Choroid plexus epithelial cell (primary cell): Measurements from ENCODE around the gene SOX11.

Experiments
- DNase-seq: peaks from one replicate; pipeline ENCODE4 v3.0.0-alpha.2; 2010; ENCODE audit warnings: low read depth
- H3K4me3 ChIP-seq: 2 replicates; pipeline ENCODE4 v1.5.1; 2011; ENCODE audit warnings: low read depth, mild to moderate bottlenecking, control low read depth, low read length, moderate library complexity
- TF ChIP-seq, protein P1 (sequence below): conservative IDR thresholded peaks from 2 replicates; pipeline ENCODE4 v1.5.1; 2011; ENCODE audit warnings: low read depth, mild to moderate bottlenecking, control low read depth, inconsistent platforms, low read length, moderate library complexity

SOX11 gene

DNA sequence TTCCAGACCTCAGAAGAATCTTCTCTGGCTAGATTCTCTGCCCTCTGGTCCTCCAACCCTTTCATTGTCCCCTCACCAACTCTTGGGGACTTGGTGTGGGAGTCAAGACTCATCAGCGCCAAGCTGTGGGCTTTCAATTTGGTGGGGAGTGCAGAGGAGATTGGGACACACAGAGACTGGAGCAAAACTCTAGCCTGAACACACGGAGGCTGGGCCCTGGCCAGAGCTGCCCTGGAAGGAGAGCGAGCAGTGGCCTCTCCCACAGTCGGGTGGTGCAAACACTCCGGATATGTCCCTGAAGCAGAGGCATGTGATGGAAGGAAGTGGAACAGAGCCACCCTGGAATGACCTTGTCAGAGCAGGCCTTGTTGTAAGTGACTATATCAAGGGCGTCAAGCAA is 8.7 kb upstream of the SOX11 start:
- H3K4me3 ChIP-seq, result no peak overlapping the region
- TF ChIP-seq, protein P1, sequence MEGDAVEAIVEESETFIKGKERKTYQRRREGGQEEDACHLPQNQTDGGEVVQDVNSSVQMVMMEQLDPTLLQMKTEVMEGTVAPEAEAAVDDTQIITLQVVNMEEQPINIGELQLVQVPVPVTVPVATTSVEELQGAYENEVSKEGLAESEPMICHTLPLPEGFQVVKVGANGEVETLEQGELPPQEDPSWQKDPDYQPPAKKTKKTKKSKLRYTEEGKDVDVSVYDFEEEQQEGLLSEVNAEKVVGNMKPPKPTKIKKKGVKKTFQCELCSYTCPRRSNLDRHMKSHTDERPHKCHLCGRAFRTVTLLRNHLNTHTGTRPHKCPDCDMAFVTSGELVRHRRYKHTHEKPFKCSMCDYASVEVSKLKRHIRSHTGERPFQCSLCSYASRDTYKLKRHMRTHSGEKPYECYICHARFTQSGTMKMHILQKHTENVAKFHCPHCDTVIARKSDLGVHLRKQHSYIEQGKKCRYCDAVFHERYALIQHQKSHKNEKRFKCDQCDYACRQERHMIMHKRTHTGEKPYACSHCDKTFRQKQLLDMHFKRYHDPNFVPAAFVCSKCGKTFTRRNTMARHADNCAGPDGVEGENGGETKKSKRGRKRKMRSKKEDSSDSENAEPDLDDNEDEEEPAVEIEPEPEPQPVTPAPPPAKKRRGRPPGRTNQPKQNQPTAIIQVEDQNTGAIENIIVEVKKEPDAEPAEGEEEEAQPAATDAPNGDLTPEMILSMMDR, result no peak
- DNase-seq, result no peak

DNA sequence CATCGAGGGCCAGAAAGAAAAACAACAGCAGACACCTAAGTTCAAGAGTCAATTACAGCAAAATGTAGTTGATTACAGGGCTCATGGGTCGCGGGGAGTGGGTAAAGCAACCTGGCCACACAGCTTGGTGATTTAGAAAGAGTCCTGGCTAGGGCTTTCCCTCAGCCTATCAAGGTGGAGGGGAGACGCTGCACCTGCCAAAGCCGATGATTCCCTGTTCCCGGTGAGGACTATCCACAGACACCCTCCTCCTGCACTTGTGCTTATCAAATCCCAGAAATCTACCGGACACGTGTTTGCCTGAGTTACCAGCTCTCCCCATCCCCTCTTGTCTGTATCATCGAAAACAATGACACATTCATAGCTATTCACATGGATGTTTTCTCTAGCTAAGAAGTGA is 7.0 kb upstream of the SOX11 start:
- no peak for DNase-seq
- TF ChIP-seq, protein P1, result no peak
- no peak overlapping the region for H3K4me3 ChIP-seq

DNA sequence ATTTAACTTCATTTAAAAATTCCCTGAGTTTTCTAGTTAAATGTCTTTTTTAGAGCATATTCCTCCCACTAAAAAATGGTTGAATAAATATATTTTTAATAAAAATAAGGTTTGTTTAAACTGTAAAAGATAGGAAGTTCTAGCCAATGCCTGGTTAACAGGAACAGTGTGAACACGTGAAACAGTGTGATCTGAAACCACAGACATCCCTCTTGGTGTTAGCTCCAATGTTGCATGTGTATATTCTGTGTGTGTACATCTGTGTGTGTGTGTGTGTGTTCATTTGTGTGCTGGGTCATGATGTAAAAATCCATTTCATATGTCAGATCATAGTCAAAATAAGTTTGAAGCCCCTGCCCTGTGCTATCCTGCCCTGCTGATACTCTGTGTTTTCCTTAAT is 6.1 kb upstream of the SOX11 start:
- TF ChIP-seq, protein P1, result no peak
- no peak overlapping the region for H3K4me3 ChIP-seq
- no peak for DNase-seq

DNA sequence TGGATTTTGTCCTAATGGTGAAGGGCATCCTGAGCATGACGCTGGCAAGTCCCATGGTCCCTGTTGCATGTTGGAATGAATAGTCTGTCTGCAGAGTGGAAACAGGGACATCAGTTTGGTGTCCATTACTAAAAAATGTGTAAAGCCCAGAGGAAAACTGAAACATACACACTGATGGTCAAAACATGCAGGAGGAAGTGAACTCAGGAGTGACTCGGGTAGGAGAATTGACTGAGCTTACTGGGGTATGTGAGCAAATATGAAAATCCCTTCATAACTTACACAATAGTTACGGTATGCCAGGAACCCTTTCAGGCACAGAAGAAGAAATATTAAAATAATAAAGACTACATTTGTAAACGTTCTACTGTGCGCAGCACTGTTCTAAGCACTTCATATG is 5.6 kb upstream of the SOX11 start:
- no peak for DNase-seq
- TF ChIP-seq, protein P1, result no peak
- no peak overlapping the region for H3K4me3 ChIP-seq

DNA sequence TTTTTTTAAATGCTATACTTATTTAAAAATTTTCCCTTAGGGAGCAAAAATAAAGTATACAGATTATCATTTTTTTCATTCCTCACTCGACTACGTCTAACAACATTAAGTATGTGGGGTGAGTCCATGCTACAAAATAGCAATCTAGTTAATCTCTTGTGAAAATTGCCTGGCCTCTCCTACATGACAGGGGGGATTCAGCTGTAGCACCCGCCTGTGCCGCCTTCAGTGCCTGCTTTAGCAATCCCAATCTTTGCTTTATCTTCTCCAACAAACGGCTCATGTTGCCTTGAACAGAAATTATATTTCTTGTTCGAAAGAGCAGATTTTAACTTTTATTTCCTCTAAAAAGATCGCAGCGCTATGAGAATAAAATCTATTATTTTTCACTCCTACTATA is 2.4 kb upstream of the SOX11 start:
- DNase-seq, result no peak
- TF ChIP-seq, protein P1, result no peak
- H3K4me3 ChIP-seq, result no peak overlapping the region

DNA sequence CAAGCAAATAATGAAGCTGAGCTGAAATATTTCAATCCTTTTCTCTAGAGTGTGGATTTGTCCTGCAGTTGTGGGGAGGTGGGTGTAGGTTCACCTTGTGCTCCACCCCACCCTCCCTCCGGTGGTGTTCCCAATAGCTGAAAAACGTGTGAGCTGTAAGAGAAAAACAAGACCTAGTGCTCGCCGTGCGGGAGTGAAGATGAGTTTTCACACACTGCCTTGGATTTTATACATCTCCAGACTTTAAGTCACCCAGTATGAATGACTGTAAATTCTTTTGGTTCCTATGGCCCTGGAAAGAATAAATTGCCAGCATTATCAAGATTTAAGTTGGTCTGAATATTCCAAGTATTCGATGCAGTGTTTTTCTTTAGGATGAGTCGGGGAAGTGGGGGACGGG is 1.9 kb upstream of the SOX11 start:
- TF ChIP-seq, protein P1, result no peak
- no peak for DNase-seq
- no peak overlapping the region for H3K4me3 ChIP-seq

DNA sequence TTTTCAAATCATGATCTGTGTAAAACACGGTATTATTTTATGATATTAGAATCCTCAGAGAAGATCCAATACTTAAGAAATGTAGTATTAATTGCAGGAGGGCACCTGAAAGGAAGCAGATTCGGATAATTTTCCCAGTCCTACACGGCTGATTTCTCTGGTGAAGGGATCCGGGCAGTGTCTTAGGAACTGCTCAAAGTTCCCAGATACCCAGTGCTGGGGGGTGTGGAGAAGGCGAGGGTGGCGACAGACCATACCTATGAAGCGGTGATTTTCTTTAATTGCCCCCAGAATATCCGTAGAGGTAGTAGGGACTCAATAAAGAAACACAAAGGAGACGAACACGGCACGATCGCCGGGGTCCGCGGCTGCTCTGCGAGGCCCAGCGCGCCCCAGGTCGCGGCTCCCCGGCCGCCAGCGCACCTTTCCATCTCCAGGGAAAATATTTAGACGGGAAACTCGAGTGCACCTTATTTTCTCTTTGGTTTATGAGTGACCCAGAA is 1.4 kb upstream of the SOX11 start:
- peak overlapping the region; percentile 66 for H3K4me3 ChIP-seq
- DNase-seq, result no peak
- TF ChIP-seq, protein P1, result no peak
